Ecto neural progenitor cell (in vitro differentiated cells): Measurements from ENCODE around the gene FRAT2.

ENCODE experiments used
- DNase-seq: peaks from one replicate; pipeline ENCODE4 v3.0.0-alpha.2; 2018; ENCODE audit warnings: low spot score

FRAT2 gene

DNA sequence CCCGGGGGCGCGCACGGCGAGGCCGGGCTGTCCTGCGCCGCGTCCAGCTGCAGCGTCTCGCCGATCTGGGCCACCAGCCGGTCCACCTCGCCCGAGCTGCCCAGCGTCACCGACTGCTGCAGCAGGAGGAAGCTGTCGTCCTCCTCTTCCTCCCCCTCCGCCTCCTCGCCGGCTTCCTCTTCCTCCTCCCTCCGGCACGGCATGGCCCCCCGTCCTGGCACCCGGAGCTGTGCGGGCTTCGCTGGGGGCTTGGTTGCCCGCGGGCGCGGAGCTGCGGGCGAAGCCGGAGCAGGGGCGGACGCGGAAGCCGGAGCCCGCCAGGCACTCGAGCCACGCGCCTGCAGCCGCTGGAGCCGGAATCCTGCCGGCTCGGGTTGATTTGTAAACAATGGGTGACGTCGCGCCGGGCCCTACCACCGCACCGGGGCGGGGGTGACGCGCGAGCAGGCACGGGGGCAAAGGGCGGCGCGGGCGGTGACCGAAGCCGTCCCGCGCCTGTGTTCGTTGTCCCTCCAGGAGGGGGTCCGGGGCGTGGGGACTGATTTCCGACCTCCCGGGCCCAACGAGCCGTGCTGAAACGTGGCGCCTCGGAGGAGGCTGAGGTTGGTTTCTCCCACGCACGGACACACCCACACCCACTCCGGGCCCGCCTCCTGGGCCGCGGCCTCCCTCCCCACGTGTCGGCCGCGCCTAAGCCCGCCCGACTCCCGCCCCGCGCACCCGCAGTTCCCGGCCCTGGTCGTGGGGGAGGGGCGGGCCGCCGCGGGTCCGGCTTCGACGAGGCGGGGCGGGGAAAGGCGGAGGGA, at the start of gene FRAT2:
Gene FRAT2, minus strand, starts transcription at position 360 of the 806 bp plus-strand sequence. Its CDS starts 157 bp downstream, at position 203.
- DNase-seq = peak; percentile 96

- no peak for DNase-seq
Measured at GRCh38 chr10:97384156-97384555, 49.6 kb upstream of the FRAT2 start.

DNA sequence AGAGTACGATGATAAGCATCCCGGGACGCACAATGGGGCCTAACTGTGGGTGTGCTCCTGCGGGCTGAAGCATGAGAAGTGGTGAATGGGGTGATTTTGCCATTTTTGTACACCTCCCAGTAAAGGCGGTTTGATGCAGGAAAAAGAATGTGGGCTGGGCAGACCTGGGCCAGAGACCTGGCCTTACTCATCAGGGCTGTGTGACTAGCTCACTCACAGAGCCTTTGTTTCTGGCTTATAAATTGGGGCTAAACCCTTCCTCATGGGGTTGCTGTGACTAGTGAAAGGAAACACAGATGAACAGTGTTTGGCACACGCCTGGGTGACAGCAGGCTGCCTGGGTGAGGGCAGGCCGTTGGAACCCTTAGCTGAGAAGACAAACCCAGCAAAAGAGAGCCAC, 48.6 kb upstream of the FRAT2 start:
- no peak for DNase-seq

- DNase-seq = no peak
Measured at GRCh38 chr10:97381626-97382025, 47.1 kb upstream of the FRAT2 start.

GRCh38 chr10:97380516-97380915, 46.0 kb upstream of the FRAT2 start:
- DNase-seq = no peak

DNA sequence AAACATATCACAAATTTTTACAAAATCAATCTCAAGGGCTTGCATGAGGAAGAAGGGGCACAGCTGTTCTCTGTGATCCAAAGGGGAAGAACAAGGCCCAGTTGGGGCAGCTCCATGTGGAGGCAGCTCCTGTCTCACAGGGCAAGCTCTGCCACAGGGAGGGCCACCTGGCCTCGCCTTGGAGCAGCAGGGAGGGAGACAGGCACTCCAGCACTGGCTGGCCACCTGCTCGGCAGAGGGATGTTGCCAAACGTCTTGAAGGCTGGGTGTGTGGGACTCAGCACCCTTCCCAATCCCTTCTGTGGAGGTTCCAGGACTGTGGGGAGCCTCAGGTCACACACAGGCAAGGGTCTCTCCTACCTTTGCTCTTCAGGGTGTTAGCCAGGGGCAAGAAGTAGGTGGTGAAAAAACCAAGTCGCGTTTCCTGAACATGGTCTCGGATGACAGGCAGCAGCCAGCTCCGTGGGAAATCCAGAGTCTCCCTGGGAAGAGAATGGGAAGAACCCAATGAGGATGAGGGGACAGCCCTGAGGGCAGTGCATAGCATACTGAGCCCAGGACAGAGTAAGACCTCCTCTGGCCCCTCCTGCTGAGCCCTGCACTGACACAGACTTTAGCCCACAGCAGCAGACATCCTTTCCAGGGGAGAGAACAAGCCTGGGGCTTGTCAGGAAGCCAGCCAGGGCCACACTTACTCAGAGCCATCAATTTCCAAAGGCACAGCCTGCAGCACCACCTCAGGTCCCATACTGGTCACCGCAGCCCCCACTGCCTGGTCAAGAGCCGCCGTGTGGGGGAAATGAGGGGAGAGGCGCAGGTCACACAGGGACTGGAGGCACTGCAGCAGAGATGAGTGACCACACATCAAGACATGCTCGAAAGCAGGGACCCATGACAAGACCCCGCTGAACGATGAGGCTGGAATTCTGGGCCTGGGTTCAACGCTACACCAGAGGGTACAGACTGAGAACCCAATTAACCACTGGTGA, 44.7 kb upstream of the FRAT2 start:
- DNase-seq = no peak

GRCh38 chr10:97376413-97376812, 41.9 kb upstream of the FRAT2 start:
- no peak for DNase-seq

- no peak for DNase-seq
Measured at GRCh38 chr10:97373456-97373855, 38.9 kb upstream of the FRAT2 start.

GRCh38 chr10:97372233-97372875, 37.8 kb upstream of the FRAT2 start:
- DNase-seq = no peak

- DNase-seq = no peak
Measured at GRCh38 chr10:97371696-97372095, 37.2 kb upstream of the FRAT2 start.

DNA sequence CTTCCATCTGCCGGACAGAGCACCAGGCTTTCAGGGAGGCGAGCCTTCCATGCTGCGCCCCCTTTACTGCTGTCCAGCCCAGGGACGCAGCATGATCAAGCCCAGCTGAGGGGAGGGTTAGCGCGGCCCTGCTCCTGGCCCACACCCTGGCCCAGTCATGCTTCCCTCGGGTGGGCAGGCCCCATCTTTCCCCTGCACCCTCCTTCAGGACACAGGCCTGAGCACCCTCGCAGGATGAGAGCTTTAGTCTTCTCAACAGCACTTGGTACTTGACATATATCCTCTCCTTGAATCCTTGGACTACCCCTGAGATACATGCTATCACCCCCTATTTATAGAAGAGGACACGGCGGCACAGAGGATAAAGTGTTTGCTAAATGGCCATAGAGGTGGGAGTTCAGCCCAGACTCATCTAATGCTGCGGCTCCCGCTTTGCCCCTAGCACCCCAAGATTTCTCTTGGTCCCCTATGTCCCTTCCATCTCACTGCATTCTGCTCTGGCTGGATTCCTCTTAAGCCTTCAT, 32.7 kb upstream of the FRAT2 start:
- no peak for DNase-seq

GRCh38 chr10:97366572-97366971, 32.0 kb upstream of the FRAT2 start:
- no peak for DNase-seq

GRCh38 chr10:97365761-97366351, 31.3 kb upstream of the FRAT2 start:
- no peak for DNase-seq

DNA sequence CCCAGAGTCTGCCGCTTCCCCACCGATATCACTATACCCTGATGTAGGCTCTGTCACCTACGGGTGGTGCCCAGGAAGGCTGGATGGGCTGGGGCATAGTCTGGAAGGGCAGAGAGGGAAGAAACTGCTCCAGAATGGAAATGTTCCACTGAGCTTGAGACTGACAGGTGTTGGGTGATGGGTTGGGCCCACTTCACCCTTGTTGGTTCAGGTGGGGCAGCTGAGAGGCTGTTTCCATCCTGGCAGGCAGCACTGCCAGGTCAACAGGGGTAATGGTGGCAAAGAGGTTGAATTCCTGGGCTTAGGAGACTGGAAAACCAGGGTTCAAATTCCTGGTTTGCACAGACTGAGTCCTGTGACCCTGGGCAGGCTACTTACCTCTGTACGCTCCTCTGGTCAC, 28.5 kb upstream of the FRAT2 start:
- DNase-seq = no peak

GRCh38 chr10:97362310-97363033, 27.9 kb upstream of the FRAT2 start:
- DNase-seq = no peak

- no peak for DNase-seq
Measured at GRCh38 chr10:97361537-97361901, 27.0 kb upstream of the FRAT2 start.

DNA sequence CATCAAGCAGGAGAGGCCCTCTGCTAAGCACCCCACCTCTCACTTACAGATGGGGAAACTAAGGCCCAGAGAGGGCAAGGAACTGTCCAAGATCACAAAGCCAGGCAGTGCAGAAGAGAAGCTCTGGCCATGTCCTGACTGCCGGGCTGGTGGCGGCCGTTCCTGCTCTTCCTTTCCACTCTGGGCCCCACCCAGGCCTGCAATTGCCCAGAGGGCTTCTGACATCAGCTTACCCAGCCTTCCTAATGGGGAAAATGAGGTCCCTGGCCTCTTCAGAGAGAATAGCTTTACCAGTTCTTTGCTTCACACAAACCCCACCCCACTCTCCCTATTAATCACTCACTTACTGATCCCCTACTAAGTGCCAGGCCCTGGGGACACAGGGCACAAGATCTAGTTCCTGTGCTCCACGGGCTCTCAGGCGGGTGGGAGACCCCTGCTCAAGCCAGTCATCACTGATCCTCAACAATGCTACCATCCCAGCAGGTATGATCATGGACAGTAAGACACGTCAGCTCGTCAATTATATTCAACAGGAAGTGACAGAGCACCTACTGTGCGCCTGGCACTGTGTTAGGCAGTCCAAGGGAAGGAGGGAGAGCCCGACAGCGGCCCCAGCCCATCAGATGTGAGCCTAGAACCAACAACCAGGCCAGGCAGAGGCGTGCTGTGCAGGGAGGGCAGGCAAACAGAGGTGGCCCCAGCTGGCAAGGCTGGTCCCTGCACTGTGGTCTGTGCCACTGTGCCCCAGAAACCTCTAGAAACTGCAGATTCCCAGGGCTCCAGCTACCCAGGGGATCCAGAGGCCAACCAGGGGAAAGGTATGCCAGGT, 26.4 kb upstream of the FRAT2 start:
- no peak for DNase-seq

DNA sequence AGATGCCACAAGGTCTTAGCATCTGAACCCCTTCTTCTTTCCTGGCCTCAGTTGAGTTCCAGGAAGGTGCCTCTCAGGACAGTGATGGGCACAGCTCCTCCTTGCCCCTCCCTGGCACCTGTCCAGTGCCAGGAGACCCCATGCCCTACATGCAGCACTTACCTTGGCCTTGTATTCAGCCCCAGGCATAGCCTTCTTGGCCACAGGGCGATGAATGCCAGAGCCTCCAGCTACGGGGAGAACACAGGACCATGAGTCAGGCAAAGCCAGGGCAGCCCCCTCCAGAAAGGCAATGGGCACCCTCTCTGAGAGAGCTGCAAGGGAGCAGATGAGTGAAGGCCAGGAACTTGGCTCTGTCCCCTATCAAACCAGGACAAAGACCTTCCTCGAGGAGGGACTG, 24.3 kb upstream of the FRAT2 start:
- DNase-seq = no peak

DNA sequence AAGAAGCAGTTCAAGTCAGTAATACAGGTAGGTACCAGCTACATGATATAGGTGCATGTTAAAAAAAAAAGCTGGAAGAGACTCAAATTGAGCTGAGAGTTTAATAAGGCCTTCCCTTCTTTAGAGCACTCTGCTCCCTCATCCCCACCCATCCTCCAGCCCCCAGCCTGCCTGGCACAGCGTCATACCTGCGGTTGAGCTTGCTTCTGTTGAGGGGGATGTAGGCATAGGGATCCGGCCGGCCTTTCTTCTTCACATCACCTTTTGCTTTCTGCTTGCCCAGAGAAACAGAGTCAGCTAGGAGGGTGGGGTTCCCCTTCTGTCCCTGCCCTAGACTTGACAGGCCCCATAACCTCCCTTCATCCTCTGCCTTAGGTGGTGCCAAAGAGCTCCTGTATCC, 23.8 kb upstream of the FRAT2 start:
- no peak for DNase-seq

- no peak for DNase-seq
Measured at GRCh38 chr10:97356918-97357317, 22.4 kb upstream of the FRAT2 start.
